ENCODE results near the gene TEX261. TPM values are rescaled to one million over a fixed set of nuclear protein-coding genes. Genes with fewer than 3 reads are reported as not detected.

The TEX261 gene
- total RNA-seq, 1 donor from 2014 or later: 33.0 TPM

- H3K27me3 Mint-ChIP-seq (ENCODE audit: low read depth): peaks cover 64% of the 10 kb centered on the region
- DNase-seq (ENCODE audit: low spot score in 2 of 2, unreplicated experiment in 2 of 2): no peak
- H3K9me3 Mint-ChIP-seq: no peaks in the 10 kb centered on the region
- H3K36me3 Mint-ChIP-seq: no peaks in the 10 kb centered on the region
- H3K4me1 Mint-ChIP-seq: peaks cover 15% of the 10 kb centered on the region
- no peak overlapping the region for H3K4me3 Mint-ChIP-seq
- no peak overlapping the region for H3K27ac Mint-ChIP-seq
- no peak for TF ChIP-seq CTCF (IDR thresholded peaks at IDR 0.05; ENCODE audit: unreplicated experiment)
These were observed 57.5 kb downstream of the TEX261 start for GRCh38 chr2:70936979-70937811.

- Mint-ChIP-seq H3K27ac (no peak overlapping the region), H3K4me3 (no peak overlapping the region), H3K36me3 (no peaks in the 10 kb centered on the region), H3K27me3 (ENCODE audit: low read depth) (peaks cover 61% of the 10 kb centered on the region), H3K4me1 (peaks cover 15% of the 10 kb centered on the region), H3K9me3 (no peaks in the 10 kb centered on the region)
- TF ChIP-seq CTCF (IDR thresholded peaks at IDR 0.05; ENCODE audit: unreplicated experiment): no peak
- DNase-seq (ENCODE audit: low spot score in 2 of 2, unreplicated experiment in 2 of 2): no peak
These were observed 58.3 kb downstream of the TEX261 start for GRCh38 chr2:70936165-70936978.

Other genes starting within 250 kb of the TEX261 start
- gene ADD2, start 226.7 kb downstream of the TEX261 start, total RNA-seq: 1.3 to 2.0 TPM (median 1.3 TPM) in 3 replicates
- not detected in 3 replicates for gene FIGLA, start 204.2 kb downstream of the TEX261 start, total RNA-seq
- gene CLEC4F, start 174.3 kb downstream of the TEX261 start, total RNA-seq: not detected in 3 replicates
- gene CD207, start 159.1 kb downstream of the TEX261 start, total RNA-seq: not detected in 3 replicates
- gene VAX2, start 94.3 kb downstream of the TEX261 start, total RNA-seq: 0.22 to 0.34 TPM (median 0.27 TPM) in 3 replicates
- 0.44 to 0.66 TPM in 2 of 3 replicates, not detected in the other for gene ATP6V1B1, start 59.0 kb downstream of the TEX261 start, total RNA-seq
- gene ANKRD53, start 16.2 kb downstream of the TEX261 start, total RNA-seq: 3.6 to 4.9 TPM (median 4.0 TPM) in 3 replicates
- 90.5 to 98.4 TPM (median 96.2 TPM) in 3 replicates for gene NAGK, start 73.8 kb upstream of the TEX261 start, total RNA-seq
- gene MCEE, start 135.4 kb upstream of the TEX261 start, total RNA-seq: 17.0 to 17.8 TPM (median 17.4 TPM) in 3 replicates
- gene MPHOSPH10, start 135.8 kb upstream of the TEX261 start, total RNA-seq: 34.3 to 36.5 TPM (median 35.1 TPM) in 3 replicates
- 10.3 to 11.3 TPM (median 10.8 TPM) in 3 replicates for gene PAIP2B, start 232.2 kb upstream of the TEX261 start, total RNA-seq